VCaP (cell line): Measurements from ENCODE around the gene SRSF11.

Experiments used
- H3K27ac ChIP-seq: fragments of 450-650 bp; 2 replicates; pipeline ENCODE4 v1.5.1; 2017
- TF ChIP-seq, protein P1 (sequence below): fragments of 450-650 bp; conservative IDR thresholded peaks from 2 replicates; pipeline ENCODE4 v1.5.1; 2017; ENCODE audit warnings: mild to moderate bottlenecking, moderate library complexity

Gene SRSF11

DNA sequence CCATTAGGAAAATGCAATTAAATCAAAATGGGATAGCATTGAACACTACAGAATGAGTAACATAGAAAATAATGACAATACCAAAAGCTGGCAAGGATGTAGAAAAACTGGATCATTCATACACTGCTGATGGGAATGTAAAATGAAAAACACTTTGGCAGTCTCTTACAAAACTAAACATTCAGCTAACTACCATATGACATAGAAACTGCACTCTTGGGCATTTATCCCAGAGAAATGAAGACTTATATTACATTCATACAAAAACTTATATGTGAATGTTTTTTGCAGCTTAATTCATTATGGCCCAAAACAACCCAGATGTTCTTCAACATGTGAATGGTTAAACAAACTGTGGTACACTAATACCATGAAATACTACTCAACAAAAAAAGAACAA is 67.0 kb downstream of the SRSF11 start:
- H3K27ac ChIP-seq = no peak overlapping the region
- TF ChIP-seq, protein P1, sequence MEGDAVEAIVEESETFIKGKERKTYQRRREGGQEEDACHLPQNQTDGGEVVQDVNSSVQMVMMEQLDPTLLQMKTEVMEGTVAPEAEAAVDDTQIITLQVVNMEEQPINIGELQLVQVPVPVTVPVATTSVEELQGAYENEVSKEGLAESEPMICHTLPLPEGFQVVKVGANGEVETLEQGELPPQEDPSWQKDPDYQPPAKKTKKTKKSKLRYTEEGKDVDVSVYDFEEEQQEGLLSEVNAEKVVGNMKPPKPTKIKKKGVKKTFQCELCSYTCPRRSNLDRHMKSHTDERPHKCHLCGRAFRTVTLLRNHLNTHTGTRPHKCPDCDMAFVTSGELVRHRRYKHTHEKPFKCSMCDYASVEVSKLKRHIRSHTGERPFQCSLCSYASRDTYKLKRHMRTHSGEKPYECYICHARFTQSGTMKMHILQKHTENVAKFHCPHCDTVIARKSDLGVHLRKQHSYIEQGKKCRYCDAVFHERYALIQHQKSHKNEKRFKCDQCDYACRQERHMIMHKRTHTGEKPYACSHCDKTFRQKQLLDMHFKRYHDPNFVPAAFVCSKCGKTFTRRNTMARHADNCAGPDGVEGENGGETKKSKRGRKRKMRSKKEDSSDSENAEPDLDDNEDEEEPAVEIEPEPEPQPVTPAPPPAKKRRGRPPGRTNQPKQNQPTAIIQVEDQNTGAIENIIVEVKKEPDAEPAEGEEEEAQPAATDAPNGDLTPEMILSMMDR = no peak

DNA sequence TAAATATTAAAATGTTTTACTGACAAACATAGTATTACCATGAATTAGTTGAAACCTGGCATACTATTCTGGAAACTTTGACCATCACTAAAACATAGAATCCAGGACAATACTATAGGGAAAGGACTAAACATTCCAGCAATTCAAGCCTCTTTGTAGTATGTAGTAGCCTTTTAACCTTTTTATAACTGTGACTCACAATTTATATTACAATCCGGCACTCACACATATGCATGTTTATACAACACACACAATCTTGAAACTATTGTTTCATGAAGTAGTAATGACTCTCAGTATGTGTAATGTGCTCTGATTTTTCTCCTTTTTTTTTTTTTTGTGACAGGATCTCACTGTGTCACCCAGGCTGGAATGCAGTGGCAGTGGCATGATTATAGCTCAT is 69.0 kb downstream of the SRSF11 start:
- no peak overlapping the region for H3K27ac ChIP-seq

DNA sequence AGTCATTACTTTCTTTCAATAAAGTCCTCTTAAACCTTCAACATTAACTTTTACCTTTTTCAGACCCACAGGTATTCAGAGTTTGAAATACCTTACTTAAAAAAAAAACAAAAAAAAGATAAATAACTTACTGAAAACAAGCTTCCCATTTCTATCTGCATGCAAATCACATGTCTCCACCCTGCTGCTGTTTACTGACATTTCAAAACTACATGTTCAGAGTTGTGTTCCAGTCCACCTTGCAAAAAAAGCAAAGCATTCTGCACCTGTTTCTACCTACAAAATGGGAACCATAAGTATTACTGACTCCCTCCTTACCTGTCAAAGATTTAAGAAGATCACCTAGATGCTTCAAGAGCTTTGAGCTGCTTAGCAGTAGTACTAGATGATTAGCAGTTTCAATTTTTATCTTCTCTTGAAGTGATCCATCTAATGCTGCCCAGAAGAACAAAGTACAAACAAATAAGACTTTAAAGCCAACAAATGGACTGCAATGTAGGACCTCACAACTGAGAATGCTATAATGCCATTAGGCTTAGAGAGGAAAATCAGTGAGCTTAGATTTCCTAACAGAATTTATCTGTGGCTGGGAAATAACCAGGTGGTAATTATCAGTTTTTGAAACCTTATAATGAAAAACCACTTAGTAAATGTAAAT is 72.1 kb downstream of the SRSF11 start:
- H3K27ac ChIP-seq = no peak overlapping the region
- TF ChIP-seq, protein P1 = no peak

More for the DNA sequence above, 69.0 kb downstream of the SRSF11 start:
- TF ChIP-seq, protein P1 = no peak

DNA sequence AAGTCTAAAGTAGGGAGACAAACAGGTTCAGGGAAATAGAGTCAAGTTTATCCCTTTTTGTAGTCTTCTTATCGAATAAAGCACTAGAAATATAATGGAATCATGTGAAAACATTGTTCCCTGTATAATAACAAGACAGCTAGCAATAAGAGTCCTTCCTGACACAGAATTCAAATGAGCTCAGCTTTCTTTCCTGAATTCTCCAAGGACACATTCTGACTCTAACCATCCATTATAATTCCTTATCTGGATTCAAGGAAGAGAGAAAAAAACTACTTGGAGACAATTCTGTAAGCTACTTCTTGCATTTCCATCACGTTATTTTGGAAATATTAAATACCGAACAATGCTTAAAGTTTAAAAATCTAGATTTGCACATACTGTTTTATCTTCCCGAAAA is 74.6 kb downstream of the SRSF11 start:
- TF ChIP-seq, protein P1 = no peak
- no peak overlapping the region for H3K27ac ChIP-seq

DNA sequence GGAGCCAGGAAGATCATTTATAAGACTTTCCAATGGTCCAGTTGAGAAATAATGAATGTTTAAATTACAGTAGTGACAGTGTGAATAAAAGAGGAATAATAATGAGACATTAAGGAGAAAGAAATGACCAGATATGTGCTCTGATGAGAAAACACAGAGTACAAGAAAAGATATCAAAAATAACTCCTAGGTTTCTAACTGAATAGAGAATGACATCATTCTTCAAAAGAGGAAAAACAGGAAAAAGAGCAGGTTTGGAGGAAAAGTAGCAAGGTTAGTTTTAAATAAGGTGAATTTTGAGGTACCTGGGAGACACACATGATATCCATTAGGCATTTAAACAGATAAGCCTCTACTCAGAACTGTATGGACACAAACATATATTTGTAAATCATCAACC is 78.3 kb downstream of the SRSF11 start:
- TF ChIP-seq, protein P1 = no peak
- no peak overlapping the region for H3K27ac ChIP-seq
